LNCAP (cell line): ENCODE measurements around the gene WFDC10A.

Source experiments
- CTCF ChIP-seq: fragments of 450-650 bp; IDR thresholded peaks from 2 replicates; pipeline ENCODE4 v1.5.1; 2017; ENCODE audit warnings: mild to moderate bottlenecking

WFDC10A gene

GRCh38 chr20:45631184-45631583 is 1.6 kb downstream of the WFDC10A start, which contains the start of gene WFDC9:
Gene WFDC9, minus strand, starts transcription at chr20:45631284. Its CDS starts 21,103 bp downstream, at chr20:45610181.
- TF ChIP-seq CTCF = no peak

- TF ChIP-seq CTCF = no peak
Measured at GRCh38 chr20:45636513-45636912, 7.0 kb downstream of the WFDC10A start.

GRCh38 chr20:45639687-45640086 is 10.1 kb downstream of the WFDC10A start:
- no peak for TF ChIP-seq CTCF

- no peak for TF ChIP-seq CTCF
Measured at GRCh38 chr20:45646875-45647274, 17.3 kb downstream of the WFDC10A start.

GRCh38 chr20:45647441-45648050 is 18.0 kb downstream of the WFDC10A start:
- no peak for TF ChIP-seq CTCF

- no peak for TF ChIP-seq CTCF
Measured at GRCh38 chr20:45649312-45649863, 19.8 kb downstream of the WFDC10A start.

- TF ChIP-seq CTCF = no peak
Measured at GRCh38 chr20:45670139-45670538, 40.6 kb downstream of the WFDC10A start, which contains the start of gene WFDC11. Gene WFDC11, minus strand, starts transcription at chr20:45670239. Its CDS starts 19,639 bp downstream, at chr20:45650600.
